GM19043 (cell line): ENCODE data around the gene SKA2.
"Not testable (repeated sequence)": the region's sequence is repeated elsewhere in the genome, so short reads cannot be mapped to it uniquely, and the experiment has no call there.

Experiments used
- ATAC-seq: cut with Tn5 transposase; IDR thresholded peaks from one replicate; pipeline ENCODE4 v1.9.1; 2021; ENCODE audit warnings: low read depth; ENCODE audit not compliant: unreplicated experiment

Gene SKA2

GRCh38 chr17:59154292-59154720, 680 bp downstream of the SKA2 start:
- ATAC-seq: no peak

- ATAC-seq: no peak
Observed at GRCh38 chr17:59152925-59153324, 2.1 kb downstream of the SKA2 start.

GRCh38 chr17:59151591-59151990, 3.4 kb downstream of the SKA2 start:
- no peak for ATAC-seq

- no peak for ATAC-seq
Observed at GRCh38 chr17:59151006-59151405, 4.0 kb downstream of the SKA2 start.

GRCh38 chr17:59149841-59150511, 5.0 kb downstream of the SKA2 start:
- no peak for ATAC-seq

DNA sequence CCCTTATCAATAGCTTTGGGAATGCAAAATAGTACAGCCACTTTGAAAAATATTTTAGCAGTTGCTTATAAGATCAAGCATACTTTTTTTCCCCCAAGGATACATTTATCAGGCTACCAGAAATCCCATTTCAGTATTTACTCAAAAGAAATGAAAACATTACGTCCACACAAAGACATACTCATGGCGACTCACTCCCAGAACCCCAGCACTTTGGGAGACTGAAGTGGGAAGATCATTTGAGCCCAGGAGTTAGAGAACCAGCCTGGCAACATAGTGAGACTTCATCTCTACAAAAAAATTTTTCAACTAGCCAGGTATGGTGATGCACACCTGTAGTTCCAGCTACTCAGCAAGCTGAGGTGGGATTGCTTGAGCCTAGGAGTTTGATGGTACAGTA, 5.9 kb downstream of the SKA2 start:
- no peak for ATAC-seq

- ATAC-seq: no peak
Observed at GRCh38 chr17:59145571-59146096, 9.4 kb downstream of the SKA2 start.

DNA sequence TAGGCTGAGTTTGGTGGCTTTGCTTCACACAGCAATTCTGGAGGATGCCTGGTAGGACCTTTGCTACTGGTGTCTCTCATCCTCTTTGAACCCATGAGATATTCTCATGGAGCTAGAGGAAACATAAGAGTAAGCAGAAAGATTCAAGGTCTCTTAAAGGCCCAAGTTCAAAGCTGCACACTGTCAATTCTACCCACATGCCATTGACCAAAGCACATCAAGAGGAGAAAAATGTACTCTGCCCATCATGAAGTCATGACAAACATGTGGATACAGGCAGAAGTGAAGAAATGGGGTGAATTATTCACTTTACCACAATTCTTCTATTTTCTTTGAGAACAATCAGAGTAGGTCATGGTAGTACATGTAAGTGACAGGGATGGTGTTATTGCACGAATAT, 13.1 kb downstream of the SKA2 start:
- ATAC-seq: no peak

GRCh38 chr17:59139939-59140338, 15.0 kb downstream of the SKA2 start:
- no peak for ATAC-seq

- not testable (repeated sequence) for ATAC-seq
Observed at GRCh38 chr17:59138339-59138738, 16.6 kb downstream of the SKA2 start.

GRCh38 chr17:59131131-59131530, 23.9 kb downstream of the SKA2 start:
- ATAC-seq: no peak

DNA sequence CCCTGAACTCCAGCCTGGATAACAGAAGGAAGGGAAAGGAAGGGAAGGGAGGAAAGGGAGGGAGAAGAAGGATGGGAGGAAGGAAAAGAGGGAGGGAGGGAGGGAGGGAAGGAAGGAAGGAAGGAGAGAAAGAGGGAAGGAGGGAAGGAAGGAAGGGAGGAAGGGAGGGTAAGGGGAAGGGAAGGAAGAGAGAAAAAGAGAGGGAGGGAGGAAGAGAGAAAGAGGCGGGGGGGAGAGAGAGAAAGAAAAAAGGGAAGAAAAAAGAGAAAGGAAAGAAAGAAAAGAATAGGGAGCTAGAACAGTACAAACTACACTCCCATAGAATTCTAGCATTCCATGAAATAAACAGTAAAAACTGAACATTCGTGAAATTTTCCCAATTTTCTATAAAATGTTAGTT, 25.2 kb downstream of the SKA2 start:
- ATAC-seq: no peak

DNA sequence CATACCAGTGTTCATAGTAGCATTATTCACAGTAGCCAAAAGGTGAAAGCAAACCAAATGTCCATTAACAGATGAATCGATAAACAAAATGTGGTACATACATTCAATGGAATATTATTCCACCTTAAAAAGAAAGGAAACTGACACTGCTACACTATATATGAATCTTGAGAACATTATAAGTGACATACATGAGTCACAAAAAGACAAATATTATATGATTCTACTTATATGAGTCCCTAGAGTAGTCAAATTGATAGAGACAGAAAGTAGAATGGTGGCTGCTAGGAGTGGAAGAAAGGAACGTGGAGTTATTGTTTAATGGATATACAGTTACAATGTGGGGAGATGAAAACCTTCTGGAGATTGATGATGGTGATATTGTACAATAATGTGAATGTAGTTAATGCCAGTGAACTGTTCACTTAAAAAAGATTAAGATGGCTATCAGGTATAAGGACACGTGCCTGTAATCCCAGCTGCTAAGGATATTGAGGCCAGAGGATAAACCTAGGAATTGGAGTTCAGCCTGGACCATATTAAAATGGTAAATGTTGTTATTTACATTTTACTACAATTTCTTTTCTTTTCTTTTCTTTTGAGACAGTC, 28.1 kb downstream of the SKA2 start:
- no peak for ATAC-seq

- no peak for ATAC-seq
Observed at GRCh38 chr17:59124665-59125064, 30.3 kb downstream of the SKA2 start.

- ATAC-seq: no peak
Observed at GRCh38 chr17:59121901-59122480, 33.0 kb downstream of the SKA2 start.

DNA sequence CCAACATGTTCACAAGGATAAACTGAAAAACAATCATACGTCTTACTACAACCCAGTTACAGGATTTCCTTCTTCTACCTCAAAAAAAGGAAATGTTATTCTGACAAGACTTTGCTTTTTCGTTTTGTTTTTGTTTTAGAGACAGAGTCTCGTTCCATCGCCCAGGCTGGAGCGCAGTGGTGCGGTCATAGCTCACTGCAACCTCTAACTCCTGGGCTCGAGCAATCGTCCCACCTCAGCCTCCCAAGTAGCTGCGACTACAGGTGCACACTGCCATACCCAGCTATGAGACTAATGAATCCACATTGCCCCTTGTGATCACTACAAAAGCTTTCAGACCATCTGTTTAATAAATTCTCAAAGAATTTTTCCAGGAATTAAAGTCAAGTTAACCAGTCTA, 39.5 kb downstream of the SKA2 start:
- ATAC-seq: no peak

GRCh38 chr17:59111539-59111938, 43.4 kb downstream of the SKA2 start:
- no peak for ATAC-seq

DNA sequence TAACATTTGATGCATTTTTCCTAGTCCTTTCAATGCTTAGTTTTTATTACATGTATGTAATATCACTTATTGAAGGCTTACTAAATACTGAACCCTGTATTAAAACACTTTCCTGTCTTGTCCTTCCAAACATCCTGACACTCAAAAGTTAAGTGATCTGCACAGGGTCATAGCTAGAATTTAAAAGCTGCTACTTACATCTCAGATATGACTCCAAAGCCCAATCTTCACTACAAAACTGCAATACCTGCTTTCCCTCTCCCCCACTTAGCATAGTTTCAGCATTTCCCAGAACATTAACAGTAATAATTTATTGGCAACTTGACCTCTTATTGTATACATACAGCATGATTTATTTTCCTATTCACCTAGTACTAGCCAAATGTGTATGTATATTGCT, 44.0 kb downstream of the SKA2 start:
- ATAC-seq: no peak

DNA sequence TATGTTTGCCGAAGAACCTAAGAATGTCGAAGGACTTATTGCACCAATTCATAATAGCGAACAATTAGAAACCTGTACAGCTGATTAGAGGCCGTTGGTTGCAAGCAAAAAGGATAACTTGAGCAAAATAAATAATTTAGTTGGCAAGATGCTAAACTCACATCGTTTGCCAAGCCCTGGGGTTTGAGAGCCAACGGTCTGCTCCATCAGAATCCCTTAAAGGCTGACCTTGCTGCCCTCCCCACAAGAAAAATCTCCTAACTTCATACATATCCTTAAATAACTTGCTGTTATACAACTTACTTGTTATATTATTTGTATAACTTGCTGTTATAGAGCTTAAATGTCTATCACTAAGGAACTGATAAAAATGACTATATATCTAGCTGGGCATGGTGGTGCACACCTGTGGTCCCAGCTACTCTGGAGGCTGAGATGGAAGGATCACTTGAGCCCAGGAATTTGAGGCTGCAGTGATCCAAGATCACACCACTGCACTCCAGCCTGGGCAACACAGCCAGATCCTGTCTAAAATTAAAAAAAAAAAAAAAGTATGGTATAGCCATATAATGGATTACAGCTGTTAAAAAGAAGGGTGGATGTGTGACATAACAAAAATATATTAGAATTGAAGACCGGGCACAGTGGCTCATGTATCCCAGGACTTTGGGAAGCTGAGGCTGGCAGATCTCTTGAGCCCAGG, 46.4 kb downstream of the SKA2 start:
- ATAC-seq: no peak

- ATAC-seq: no peak
Observed at GRCh38 chr17:59107306-59107670, 47.7 kb downstream of the SKA2 start.
